Right lobe of liver (tissue), 4 donors: ENCODE data around the gene TYW1B.
"Not testable (repeated sequence)": the region's sequence is repeated elsewhere in the genome, so short reads cannot be mapped to it uniquely, and the experiment has no call there.

Experiments used
- CTCF ChIP-seq, 4 donors: fragments of 200-600 bp in 3 of 4; fragments of 450-650 bp in 1 of 4; IDR thresholded peaks; one replicate each; pipeline versions ENCODE4 v1.5.1 to v1.8.0; 2016 to 2022; ENCODE audit warnings: antibody characterized with exemption in 4 of 4, mild to moderate bottlenecking in 2 of 4
- POLR2A ChIP-seq: fragments of 450-650 bp; IDR thresholded peaks from one replicate; pipeline ENCODE4 v1.6.1; 2017; ENCODE audit warnings: antibody characterized with exemption, mild to moderate bottlenecking
- donor health status: DM: no; HTN: no; CAD: no.
- donor health status: DM: no; HTN: no; CAD: no.
- donor health status: DM: no; HTN: yes; CAD: no.

- not testable (repeated sequence) for TF ChIP-seq CTCF (IDR thresholded peaks at IDR 0.05); POLR2A
These were observed 26.4 kb downstream of the TYW1B start for GRCh38 chr7:72801564-72801963.
